ENCODE results near the gene ST3GAL4.
"Not testable (repeated sequence)": the region's sequence is repeated elsewhere in the genome, so short reads cannot be mapped to it uniquely, and the experiment has no call there.

The ST3GAL4 gene

GRCh38 chr11:126359431-126360048 is 4.1 kb downstream of the ST3GAL4 start:
- Histone ChIP-seq H3K27ac (ENCODE audit: low read depth, low read length) (no peak overlapping the region), H3K36me3 (ENCODE audit: control insufficient read depth, insufficient read depth, low read length) (no peaks in the 10 kb centered on the region), H3K4me1 (ENCODE audit: control insufficient read depth, insufficient read depth, low read length) (peaks cover 10% of the 10 kb centered on the region; the same call in 1 of the 2 replicates), H3K4me3 (ENCODE audit: low read depth, low read length) (no peak overlapping the region), H3K27me3 (ENCODE audit: control insufficient read depth, insufficient read depth, low read length) (no peaks in the 10 kb centered on the region), H3K9ac (ENCODE audit: low read depth, low read length) (no peak overlapping the region), H3K9me3 (ENCODE audit: control insufficient read depth, insufficient read depth, low read length) (no peaks in the 10 kb centered on the region)

DNA sequence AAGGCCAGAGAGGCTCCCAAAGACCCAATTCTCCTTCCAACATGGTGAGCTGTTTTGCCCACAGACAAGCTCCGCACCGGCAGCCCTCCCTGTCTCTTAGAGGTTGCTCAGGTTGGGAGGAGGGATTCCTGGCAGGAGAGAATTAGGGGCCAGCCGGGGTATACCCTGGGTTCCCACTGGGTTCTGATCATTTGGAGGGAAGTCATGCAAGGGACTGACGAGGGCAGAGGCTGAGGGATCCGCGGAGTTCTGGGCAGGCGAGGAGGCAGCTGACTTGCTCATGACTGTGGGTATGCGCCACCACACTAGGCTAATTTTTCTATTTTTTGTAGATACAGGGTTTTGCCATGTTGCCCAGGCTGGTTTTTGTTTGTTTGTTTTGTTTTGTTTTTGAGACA is 4.6 kb downstream of the ST3GAL4 start:
- no peaks in the 10 kb centered on the region for H3K36me3 ChIP-seq (ENCODE audit: control insufficient read depth, insufficient read depth, low read length)
- H3K27me3 ChIP-seq (ENCODE audit: control insufficient read depth, insufficient read depth, low read length), result no peaks in the 10 kb centered on the region
- H3K27ac ChIP-seq (ENCODE audit: low read depth, low read length), result no peak overlapping the region
- H3K9ac ChIP-seq (ENCODE audit: low read depth, low read length), result no peak overlapping the region
- no peaks in the 10 kb centered on the region for H3K9me3 ChIP-seq (ENCODE audit: control insufficient read depth, insufficient read depth, low read length)
- no peak overlapping the region for H3K4me3 ChIP-seq (ENCODE audit: low read depth, low read length)
- H3K4me1 ChIP-seq (ENCODE audit: control insufficient read depth, insufficient read depth, low read length), result peaks cover 10% of the 10 kb centered on the region; the same call in 1 of the 2 replicates

DNA sequence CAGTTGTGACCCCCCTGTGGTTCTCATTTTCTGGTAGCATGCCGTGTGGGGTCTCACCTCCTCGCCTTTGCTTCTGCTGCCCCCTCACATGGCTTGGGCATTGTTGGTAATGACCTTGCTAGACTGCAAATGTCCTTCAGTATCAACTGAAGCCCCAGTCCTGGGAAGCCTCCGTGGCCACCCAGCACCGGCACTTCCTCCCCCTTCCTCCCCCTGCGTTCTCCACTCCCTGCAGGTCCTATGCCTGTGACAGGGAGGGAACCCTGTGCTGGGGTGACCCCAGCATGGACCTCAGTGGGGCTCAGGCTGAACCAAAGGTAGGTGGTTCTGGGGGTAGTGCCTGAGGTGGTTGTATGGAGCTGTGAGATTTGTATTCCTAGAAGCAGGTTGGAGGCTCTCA is 5.9 kb downstream of the ST3GAL4 start:
- H3K27ac ChIP-seq (ENCODE audit: low read depth, low read length), result no peak overlapping the region
- H3K27me3 ChIP-seq (ENCODE audit: control insufficient read depth, insufficient read depth, low read length), result no peaks in the 10 kb centered on the region
- no peaks in the 10 kb centered on the region for H3K9me3 ChIP-seq (ENCODE audit: control insufficient read depth, insufficient read depth, low read length)
- H3K4me1 ChIP-seq (ENCODE audit: control insufficient read depth, insufficient read depth, low read length), result peaks cover 6% of the 10 kb centered on the region; the same call in 1 of the 2 replicates
- no peak overlapping the region for H3K9ac ChIP-seq (ENCODE audit: low read depth, low read length)
- H3K36me3 ChIP-seq (ENCODE audit: control insufficient read depth, insufficient read depth, low read length), result no peaks in the 10 kb centered on the region
- no peak overlapping the region for H3K4me3 ChIP-seq (ENCODE audit: low read depth, low read length)

DNA sequence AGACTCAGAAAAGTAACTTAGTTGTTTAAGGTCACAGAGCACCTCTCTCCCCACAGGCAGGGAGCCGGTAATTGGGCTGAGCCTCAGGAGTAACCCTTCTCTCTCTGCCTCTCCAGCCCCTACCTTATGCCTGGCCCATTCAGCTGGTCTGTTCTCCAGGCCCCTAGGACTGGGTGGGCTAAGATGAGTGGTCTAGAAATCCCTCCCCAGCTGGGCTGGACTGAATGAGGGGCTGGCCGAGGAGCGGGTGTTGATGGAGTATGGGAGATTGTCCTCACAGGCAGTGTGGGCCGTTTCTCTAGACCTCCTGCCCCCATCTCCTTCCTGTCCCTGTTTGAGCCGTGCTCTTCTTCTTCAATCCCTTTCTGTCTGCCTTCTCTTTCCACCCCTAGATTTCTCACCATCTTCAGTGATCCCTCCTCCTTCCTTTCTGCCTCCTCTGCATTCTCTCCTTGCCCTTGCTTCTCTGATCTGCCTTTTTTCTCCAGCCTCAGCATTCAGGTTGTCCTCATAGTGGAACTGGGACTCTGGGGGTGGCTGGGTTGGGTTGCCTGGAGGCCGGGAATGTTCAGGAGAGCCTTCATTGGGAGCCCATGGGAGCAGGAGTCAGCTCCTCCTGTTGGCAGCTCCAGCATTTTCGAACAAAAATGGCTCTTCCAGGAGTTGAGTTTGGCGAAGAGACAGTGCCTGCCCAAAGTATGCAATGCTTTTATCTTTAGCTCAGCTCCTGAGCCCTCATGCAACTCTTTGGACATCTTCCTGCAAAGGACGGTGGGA is 7.6 kb downstream of the ST3GAL4 start:
- H3K4me1 ChIP-seq (ENCODE audit: control insufficient read depth, insufficient read depth, low read length), result peaks cover 3% of the 10 kb centered on the region; the same call in 1 of the 2 replicates
- no peak overlapping the region for H3K27ac ChIP-seq (ENCODE audit: low read depth, low read length)
- no peak overlapping the region for H3K9ac ChIP-seq (ENCODE audit: low read depth, low read length)

DNA sequence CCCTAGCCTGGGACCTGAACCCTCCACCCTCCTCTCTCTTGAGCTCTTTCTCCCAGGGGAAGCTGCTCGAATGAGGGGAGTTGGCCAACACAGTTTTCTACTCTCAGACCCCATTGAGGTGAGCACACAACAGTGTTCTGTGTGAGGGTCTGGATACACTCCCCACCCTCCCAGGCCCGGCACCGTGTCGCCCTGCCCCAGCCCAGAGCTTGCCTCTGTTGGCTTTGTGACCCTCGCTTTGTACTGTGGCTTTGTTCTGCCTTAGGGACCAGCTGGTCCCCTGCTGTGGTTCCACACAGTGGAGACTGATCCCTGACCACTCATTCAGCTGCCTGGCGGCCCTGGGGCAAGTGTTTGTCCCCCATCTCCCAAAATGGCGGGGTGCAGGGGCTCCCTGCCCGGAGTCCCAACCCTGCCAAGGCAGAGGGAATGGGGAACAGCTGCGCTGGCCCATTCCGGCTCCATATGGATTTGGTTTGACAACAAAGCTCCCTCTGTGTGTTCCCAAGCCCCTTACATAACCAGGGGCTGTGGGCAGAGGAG is 8.3 kb downstream of the ST3GAL4 start:
- Histone ChIP-seq H3K4me1 (ENCODE audit: control insufficient read depth, insufficient read depth, low read length) (peaks cover 8% of the 10 kb centered on the region), H3K36me3 (ENCODE audit: control insufficient read depth, insufficient read depth, low read length) (no peaks in the 10 kb centered on the region), H3K9me3 (ENCODE audit: control insufficient read depth, insufficient read depth, low read length) (no peaks in the 10 kb centered on the region), H3K4me3 (ENCODE audit: low read depth, low read length) (no peak overlapping the region), H3K9ac (ENCODE audit: low read depth, low read length) (no peak overlapping the region), H3K27me3 (ENCODE audit: control insufficient read depth, insufficient read depth, low read length) (no peaks in the 10 kb centered on the region), H3K27ac (ENCODE audit: low read depth, low read length) (no peak overlapping the region)

More for the DNA sequence above, 7.6 kb downstream of the ST3GAL4 start:
- no peaks in the 10 kb centered on the region for H3K36me3 ChIP-seq (ENCODE audit: control insufficient read depth, insufficient read depth, low read length)
- no peaks in the 10 kb centered on the region for H3K27me3 ChIP-seq (ENCODE audit: control insufficient read depth, insufficient read depth, low read length)
- H3K9me3 ChIP-seq (ENCODE audit: control insufficient read depth, insufficient read depth, low read length), result no peaks in the 10 kb centered on the region
- H3K4me3 ChIP-seq (ENCODE audit: low read depth, low read length), result no peak overlapping the region

GRCh38 chr11:126364735-126365134 is 9.2 kb downstream of the ST3GAL4 start:
- H3K9ac ChIP-seq (ENCODE audit: low read depth, low read length); H3K9me3 ChIP-seq (ENCODE audit: control insufficient read depth, insufficient read depth, low read length); H3K27me3 ChIP-seq (ENCODE audit: control insufficient read depth, insufficient read depth, low read length); H3K36me3 ChIP-seq (ENCODE audit: control insufficient read depth, insufficient read depth, low read length); H3K27ac ChIP-seq (ENCODE audit: low read depth, low read length); H3K4me3 ChIP-seq (ENCODE audit: low read depth, low read length): not testable (repeated sequence)
- peaks cover 10% of the 10 kb centered on the region for H3K4me1 ChIP-seq (ENCODE audit: control insufficient read depth, insufficient read depth, low read length)

DNA sequence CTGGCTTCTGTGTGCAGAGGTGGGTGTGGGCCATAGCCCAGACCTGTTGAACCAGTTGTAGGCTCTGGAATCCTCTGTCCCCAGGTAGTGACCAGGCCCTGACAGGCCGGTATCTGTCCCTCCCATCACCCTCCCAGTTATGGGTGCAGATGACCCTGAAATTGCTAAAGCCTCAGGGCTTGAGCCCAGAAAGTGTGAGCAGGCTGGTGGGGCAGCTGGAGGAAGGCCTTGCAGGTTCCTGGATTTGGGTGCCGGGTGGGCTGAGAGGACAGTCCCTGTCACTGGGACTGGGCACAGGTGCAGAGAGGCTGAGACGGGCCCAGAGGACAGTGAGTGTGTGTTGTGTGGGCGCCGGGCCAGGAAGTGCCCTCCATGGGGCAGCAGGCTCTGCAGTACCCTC is 10.0 kb downstream of the ST3GAL4 start:
- not testable (repeated sequence) for H3K27ac ChIP-seq (ENCODE audit: low read depth, low read length); H3K9ac ChIP-seq (ENCODE audit: low read depth, low read length); H3K4me1 ChIP-seq (ENCODE audit: control insufficient read depth, insufficient read depth, low read length); H3K4me3 ChIP-seq (ENCODE audit: low read depth, low read length); H3K9me3 ChIP-seq (ENCODE audit: control insufficient read depth, insufficient read depth, low read length); H3K36me3 ChIP-seq (ENCODE audit: control insufficient read depth, insufficient read depth, low read length); H3K27me3 ChIP-seq (ENCODE audit: control insufficient read depth, insufficient read depth, low read length)

- H3K9me3 ChIP-seq (ENCODE audit: control insufficient read depth, insufficient read depth, low read length), result no peaks in the 10 kb centered on the region
- 0 out of 2 replicates have a peak overlapping the region, but pooled peaks have one; percentile 20 for H3K4me3 ChIP-seq (ENCODE audit: low read depth, low read length)
- no peak overlapping the region for H3K9ac ChIP-seq (ENCODE audit: low read depth, low read length)
- H3K36me3 ChIP-seq (ENCODE audit: control insufficient read depth, insufficient read depth, low read length), result no peaks in the 10 kb centered on the region
- H3K4me1 ChIP-seq (ENCODE audit: control insufficient read depth, insufficient read depth, low read length), result peaks cover 8% of the 10 kb centered on the region
- no peak overlapping the region for H3K27ac ChIP-seq (ENCODE audit: low read depth, low read length)
- H3K27me3 ChIP-seq (ENCODE audit: control insufficient read depth, insufficient read depth, low read length), result no peaks in the 10 kb centered on the region
Observed at GRCh38 chr11:126366064-126366822, 10.8 kb downstream of the ST3GAL4 start.

DNA sequence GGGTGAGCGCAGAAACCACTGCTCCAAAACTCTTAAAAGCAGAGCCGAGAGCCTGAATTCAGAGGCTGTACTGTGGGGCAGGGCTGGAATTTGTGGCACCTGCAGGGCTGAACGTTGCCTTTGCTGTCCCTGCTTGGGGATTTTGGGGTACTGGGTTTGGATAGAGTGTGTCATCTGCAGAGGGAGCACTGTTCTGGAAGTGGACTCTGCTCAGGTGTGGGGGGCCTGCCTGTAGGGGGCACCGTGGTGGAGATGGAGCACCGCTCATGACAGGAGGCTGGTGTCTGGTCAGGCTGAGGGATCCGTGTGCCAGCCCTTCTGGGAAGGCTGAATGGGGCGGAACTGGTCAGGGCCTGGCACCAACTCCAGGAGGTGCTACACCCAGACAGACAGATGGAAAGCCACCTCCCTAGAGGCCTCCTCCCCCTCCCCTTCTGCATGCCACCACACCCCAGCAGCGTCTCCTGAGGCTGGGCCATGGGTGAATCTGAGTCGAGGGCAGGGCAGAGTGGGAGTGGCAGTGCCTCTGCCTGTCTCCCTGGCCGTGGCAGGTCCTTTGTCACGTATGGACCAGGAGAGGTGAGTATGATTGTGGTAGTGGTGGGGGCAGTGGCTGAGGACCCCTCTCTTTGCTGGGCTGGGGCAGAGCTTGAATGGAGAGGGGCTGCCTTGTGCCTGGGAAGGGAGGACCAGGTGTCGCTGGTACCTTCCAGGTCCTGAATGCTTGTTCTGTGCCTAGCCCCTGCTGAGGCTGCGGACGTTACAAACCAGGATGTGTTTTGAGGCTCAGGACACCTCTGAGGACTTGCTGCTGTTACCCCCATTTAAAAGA is 11.6 kb downstream of the ST3GAL4 start:
- not testable (repeated sequence) for H3K27me3 ChIP-seq (ENCODE audit: control insufficient read depth, insufficient read depth, low read length); H3K36me3 ChIP-seq (ENCODE audit: control insufficient read depth, insufficient read depth, low read length); H3K9ac ChIP-seq (ENCODE audit: low read depth, low read length); H3K27ac ChIP-seq (ENCODE audit: low read depth, low read length); H3K9me3 ChIP-seq (ENCODE audit: control insufficient read depth, insufficient read depth, low read length); H3K4me1 ChIP-seq (ENCODE audit: control insufficient read depth, insufficient read depth, low read length); H3K4me3 ChIP-seq (ENCODE audit: low read depth, low read length)

GRCh38 chr11:126367806-126368205 is 12.3 kb downstream of the ST3GAL4 start:
- not testable (repeated sequence) for H3K9ac ChIP-seq (ENCODE audit: low read depth, low read length); H3K27me3 ChIP-seq (ENCODE audit: control insufficient read depth, insufficient read depth, low read length)

More at GRCh38 chr11:126367806-126368205, 12.3 kb downstream of the ST3GAL4 start:
- H3K9me3 ChIP-seq (ENCODE audit: control insufficient read depth, insufficient read depth, low read length); H3K27ac ChIP-seq (ENCODE audit: low read depth, low read length); H3K4me1 ChIP-seq (ENCODE audit: control insufficient read depth, insufficient read depth, low read length); H3K36me3 ChIP-seq (ENCODE audit: control insufficient read depth, insufficient read depth, low read length); H3K4me3 ChIP-seq (ENCODE audit: low read depth, low read length): not testable (repeated sequence)

Measured in HUES48 (cell line).